Measurements from ENCODE around the gene DLGAP4.
A peak's percentile ranks its signal among the peaks of the same experiment; 100 is the strongest.
"Not testable (repeated sequence)": the region's sequence is repeated elsewhere in the genome, so short reads cannot be mapped to it uniquely, and the experiment has no call there.

DLGAP4 gene

GRCh38 chr20:36507746-36508145 lies 201.6 kb downstream of the DLGAP4 start:
- no peak for DNase-seq

DNA sequence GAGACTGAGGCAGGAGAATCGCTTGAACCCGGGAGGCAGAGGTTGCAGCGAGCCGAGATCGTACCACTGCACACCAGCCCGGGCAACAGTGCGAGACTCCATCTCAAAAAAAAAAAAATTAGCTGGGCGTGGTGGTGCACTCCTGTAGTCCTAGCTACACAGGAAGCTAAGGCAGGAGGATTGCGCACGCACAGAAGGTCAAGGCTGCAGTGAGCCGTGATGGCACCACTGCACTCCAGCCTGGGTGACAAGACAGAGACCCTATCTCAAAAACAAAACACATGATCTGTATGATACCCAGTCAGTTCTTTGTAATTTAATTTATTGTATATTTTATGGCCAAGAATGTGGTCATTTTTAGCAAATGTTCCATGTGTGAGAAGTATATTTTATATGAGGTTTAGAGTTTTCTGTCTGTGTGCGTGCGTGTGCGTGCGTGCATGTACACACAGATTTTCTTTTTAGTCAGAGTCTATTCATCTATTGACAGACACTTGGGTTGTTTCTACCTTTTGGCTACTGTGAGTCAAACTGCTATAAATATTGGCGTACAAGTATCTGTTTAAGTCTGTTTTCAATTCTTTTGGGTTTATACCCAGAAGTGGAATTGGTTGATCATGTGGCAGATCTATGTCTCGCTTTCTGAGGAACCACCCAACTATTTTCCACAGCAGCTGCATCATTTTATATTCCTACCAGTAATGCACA lies 213.0 kb downstream of the DLGAP4 start:
- no peak for DNase-seq

DNA sequence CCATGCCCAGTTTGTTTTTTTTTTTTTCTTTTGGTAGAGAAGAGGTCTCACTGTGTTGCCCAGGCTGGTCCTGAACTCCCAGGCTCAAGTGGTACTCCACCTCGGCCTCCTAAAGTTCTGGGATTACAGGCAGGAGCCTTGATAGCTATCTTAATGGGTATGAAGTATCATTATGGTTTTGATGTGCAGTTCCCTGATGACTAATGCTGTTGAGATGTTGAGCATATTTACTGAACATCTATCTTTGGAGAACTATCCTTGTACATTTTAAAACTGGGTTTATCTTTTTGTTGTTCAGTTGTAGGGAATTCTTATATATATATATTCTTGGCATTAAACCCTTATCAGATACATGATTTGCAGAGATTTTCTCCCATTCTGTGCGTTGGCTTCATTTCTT lies 213.8 kb downstream of the DLGAP4 start:
- no peak for DNase-seq

GRCh38 chr20:36521526-36521925 lies 215.4 kb downstream of the DLGAP4 start:
- DNase-seq, result no peak

GRCh38 chr20:36522412-36522811 lies 216.3 kb downstream of the DLGAP4 start:
- DNase-seq, result not testable (repeated sequence)

DNA sequence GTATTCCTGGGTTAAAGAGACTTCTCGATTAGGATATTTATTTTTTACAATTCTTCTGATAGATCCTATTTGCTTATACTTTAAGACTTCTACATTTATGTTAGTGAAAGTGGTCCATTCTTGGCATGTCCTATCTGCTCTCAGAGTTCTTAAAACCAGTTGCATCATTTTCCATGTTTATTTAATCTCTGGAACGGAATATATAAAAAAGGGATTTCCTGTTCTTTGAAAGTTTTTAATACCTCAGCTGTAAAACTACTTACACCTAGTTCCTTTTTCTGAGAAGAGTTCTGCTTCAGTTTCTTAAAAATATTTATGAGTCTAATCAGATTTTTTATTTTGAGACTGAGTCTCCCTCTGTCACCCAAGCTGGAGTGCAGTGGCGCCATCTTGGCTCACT lies 217.2 kb downstream of the DLGAP4 start:
- no peak for DNase-seq

GRCh38 chr20:36525620-36526365 lies 219.7 kb downstream of the DLGAP4 start:
- DNase-seq, result no peak

- DNase-seq, result no peak
Measured at GRCh38 chr20:36526521-36527011, 220.4 kb downstream of the DLGAP4 start.

GRCh38 chr20:36527331-36528125 lies 221.4 kb downstream of the DLGAP4 start:
- DNase-seq, result no peak

- no peak for DNase-seq
Measured at GRCh38 chr20:36528176-36528874, 222.2 kb downstream of the DLGAP4 start.

- DNase-seq, result no peak
Measured at GRCh38 chr20:36528875-36529417, 222.8 kb downstream of the DLGAP4 start.

- no peak for DNase-seq
Measured at GRCh38 chr20:36532388-36532787, 226.2 kb downstream of the DLGAP4 start.

GRCh38 chr20:36532822-36533221 lies 226.7 kb downstream of the DLGAP4 start:
- no peak for DNase-seq

- DNase-seq, result no peak
Measured at GRCh38 chr20:36538026-36538722, 232.0 kb downstream of the DLGAP4 start.

DNA sequence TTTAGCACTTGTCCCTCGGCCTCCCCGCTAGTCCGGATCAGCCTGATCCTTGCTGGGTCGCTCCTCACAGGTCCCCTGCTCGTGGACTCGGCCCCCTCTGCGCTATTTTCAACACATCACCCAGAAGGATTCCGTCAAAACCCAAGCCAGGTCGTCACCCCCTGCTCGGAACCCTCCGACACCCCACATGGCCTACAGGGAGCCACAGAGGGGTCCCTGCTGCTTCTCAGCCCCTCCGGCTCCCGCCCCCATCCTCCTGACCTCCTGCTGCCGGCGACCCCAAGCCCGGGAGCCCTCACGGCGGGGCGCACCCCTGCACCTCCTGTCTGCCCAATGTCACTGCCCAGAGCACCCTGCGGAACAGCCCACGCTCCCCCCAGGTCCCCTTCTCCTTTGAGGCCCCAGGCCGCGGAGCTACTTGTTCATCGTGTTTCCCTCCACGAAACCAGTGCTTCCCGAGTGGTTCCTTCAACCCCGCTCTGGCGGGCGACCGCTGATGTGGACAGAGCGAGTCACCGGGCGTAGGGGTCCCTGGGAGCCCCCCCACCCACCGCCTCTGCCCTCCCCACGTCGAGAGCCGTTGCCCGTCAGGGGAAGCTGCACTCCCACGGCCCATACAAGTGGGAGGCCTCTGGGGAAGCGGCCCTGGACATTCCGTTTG lies 234.5 kb downstream of the DLGAP4 start:
- DNase-seq, result no peak

DNA sequence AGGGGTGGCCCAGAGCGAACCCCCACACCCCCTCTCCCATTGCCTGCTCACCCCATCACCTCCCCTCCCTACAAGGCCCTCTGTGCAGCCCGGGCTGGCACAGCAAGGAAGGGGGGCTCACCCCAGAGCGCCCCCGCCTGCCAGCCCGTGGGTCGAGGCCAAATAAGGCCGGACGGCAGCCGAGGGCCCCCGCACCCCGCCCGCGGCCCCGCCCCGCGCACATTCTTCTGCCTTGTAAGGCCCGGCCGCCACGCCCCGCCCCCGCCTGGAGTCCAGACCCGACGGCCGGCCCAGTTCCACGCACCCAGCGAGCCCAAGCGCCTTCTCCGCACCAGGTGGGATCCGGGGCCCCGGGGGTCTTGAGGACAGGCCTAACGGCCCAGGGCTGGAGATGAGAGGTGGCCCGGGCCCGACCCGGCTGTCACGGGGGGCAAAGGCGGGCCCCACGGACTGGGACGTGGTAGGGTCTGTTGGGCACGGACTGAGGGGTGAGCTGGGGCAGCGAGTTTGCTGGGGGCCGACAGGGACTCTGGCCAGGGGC lies 235.2 kb downstream of the DLGAP4 start, which contains the start of gene MYL9:
Gene MYL9, plus strand, starts transcription at position 293 of the 541 bp plus-strand sequence. CDS start 3,366 bp downstream, outside the sequence.
- peak; percentile 56 for DNase-seq

- DNase-seq, result peak; percentile 47
Measured at GRCh38 chr20:36541768-36542488, 235.8 kb downstream of the DLGAP4 start.

DNA sequence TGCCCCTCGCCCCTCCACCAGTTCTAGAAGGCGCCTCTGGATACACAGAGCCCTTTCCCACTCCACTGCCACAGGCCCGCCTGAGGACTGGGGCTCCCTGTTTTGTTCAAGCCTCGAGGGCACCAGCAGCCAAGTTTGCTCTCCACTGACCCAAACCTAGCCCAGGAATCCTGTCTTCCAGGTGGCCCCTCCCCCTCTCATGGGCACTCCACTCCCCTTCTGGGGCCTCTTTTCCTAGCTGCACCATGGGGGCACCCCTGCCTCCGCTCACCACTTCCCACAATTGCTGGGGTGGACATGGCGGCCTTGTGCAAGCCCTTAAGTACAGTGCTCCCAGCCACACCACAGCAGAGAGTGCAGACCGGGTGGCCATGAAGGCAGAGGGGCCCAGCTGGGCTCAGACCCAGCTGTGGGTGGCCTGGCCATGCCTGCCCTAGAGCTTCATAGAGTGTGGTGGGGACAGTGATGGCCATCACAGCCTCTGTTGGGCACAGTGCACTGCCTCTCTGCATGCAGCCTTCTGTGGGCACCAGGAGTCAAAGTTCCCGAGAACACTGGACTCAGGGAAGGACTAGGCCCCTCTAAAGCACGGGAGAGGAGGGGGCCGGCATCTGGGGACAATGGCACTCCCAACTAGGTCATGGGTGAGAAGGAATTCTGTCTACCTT lies 236.5 kb downstream of the DLGAP4 start:
- no peak for DNase-seq

Data from NCI-H226 (cell line).